DND-41 (cell line): ENCODE measurements around the gene NUP37.

ENCODE experiments used
- CTCF ChIP-seq: IDR thresholded peaks from 2 replicates; pipeline ENCODE4 v1.5.1; 2012; ENCODE audit warnings: borderline replicate concordance, low read length, moderate library complexity, mild to moderate bottlenecking; ENCODE audit not compliant: poor library complexity, severe bottlenecking; ENCODE audit errors: extremely low read depth
- EZH2 ChIP-seq: IDR thresholded peaks from 3 replicates; pipeline ENCODE4 v1.6.1; 2012; ENCODE audit warnings: borderline replicate concordance, low read depth, mild to moderate bottlenecking, moderate library complexity, low read length, inconsistent platforms; ENCODE audit not compliant: severe bottlenecking

- no peak for TF ChIP-seq EZH2
- TF ChIP-seq CTCF = no peak
These were observed 66.9 kb downstream of the NUP37 start for GRCh38 chr12:102053062-102053349.
